Fibroblast of the conjunctiva (primary cell): ENCODE data around the gene MAPKAP1.

Source experiments
- DNase-seq: peaks from one replicate; pipeline ENCODE4 v3.0.0-alpha.2; 2010; ENCODE audit warnings: low read depth

Gene MAPKAP1

DNA sequence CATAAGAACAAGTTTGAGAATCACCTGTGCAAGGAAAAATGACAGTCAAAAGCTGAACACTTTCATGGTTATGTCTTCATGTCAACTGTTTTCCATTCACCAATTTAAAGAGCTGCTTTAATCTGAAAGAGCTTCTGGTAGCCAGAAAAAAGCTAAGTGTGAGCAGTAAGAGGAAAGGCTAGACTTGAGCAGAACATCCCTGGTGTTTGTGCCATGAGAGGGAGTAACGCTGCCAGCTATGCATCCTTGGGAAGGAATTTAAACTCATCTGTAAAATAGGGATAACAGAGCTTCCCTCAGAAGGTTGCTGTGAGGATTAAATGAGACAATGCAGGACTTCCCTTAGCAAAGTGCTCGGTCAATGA lies 193.7 kb downstream of the MAPKAP1 start:
- no peak for DNase-seq

DNA sequence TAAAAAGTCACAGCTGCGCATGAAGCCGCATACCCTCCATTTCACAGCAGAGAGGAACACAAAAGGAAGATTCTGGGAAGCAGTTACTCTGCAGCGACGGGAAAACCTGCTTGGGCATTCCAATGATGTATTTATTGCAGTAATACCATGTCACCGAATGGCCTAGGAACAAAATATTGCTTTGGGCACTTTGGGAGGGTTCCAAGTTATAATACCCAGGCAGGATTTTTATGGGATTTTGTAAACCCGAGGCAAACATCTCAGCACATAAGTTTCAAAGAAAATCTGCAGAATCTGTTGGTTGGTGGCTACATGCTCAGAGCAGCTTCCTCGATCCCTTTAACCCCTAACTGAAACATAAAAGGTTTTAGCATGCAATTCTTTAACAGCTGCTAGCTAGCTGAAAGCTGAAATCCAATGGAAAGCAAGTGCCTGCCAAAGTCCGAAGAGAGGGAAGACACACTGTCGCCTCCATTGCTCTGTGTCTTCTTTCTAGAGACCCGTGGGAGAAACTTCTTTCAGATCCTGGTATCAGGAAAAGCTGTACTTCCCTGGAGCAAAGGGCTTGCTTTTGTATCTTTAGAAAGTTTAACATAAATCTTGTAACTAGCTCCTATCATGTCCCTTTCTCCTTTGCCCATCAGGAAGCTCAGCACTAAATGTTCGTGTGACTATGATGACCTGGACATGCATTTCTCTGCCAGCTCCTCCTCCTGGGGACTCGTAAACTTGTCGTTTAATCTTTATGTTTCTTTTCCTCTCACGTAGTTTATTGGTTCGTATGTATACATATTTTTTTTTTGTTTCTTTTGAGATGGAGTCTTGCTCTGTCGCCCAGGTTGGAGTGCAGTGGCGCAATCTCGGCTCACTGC lies 195.0 kb downstream of the MAPKAP1 start:
- DNase-seq, result no peak

DNA sequence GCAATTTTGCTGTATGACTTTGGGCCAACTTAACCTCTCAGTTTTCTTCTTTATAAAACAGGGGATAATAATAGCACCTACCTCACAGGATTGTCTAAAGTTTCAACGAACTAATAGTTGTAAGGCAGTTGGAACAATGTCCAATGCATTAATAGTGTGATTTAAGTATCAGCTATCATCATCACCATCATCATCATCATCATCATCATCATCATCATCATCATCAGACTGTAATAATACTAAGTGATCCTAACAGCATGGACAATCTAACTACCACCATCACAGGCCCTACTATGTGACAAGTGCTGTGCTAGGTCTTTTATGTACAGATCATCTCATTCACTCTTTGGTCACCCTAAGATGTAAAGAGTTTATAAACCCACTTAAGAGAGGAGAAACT lies 196.0 kb downstream of the MAPKAP1 start:
- DNase-seq, result no peak

DNA sequence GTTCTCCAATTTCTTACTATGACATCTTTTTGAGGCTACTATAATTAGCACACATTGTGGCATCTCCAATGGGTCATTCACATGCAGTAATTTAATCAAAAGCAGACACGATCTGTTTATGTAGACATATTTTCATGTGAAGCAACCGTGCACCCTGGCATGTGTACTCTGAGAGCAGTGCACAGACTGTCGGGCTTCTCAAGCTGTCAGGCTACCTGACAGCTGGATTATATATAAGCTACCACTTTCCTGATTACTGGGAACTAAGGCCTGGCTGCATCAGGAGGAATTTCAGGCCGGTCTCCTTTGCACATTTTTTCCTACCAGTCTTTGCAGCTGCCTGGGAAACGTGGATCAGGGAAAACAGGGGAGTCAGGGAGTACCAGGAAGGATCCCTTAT lies 197.5 kb downstream of the MAPKAP1 start:
- peak; percentile 50 for DNase-seq

DNA sequence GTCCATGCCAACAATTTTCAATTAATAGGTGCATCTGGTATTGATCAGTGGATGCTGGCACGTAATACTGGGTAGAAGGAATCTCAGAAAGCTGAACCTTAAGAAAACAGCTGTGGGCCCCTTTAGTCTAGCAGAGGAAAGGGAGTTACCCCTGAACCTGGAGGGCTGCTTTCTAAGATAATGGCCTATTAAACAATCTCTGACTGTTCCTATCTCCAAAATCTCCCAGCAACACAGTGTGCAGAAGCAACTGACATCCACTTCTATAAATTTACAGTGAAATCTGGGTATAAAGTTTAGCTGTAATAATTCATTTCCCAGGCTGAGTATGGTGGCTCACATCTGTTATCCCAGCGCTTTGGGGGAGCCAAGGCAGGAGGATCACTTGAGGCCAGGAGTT lies 198.8 kb downstream of the MAPKAP1 start:
- DNase-seq, result no peak

DNA sequence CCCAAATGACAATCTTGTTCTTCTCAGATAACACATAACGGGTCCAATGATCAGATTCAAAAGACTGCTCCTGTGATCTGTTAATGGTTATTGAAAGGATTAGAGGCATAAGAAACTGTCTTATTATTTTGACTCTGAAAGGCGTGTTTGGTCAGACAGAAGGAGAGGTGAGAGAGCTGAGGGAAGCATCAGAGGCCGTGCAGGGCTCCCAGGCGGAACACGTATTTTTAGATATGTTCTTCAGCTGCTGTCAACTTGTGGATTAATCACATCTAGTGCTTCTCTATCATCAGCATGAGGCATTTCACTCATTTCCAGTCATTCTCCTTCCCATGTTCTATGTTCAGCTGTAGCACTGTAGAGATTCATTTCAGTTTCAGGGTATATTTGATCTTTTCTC lies 199.8 kb downstream of the MAPKAP1 start:
- no peak for DNase-seq

DNA sequence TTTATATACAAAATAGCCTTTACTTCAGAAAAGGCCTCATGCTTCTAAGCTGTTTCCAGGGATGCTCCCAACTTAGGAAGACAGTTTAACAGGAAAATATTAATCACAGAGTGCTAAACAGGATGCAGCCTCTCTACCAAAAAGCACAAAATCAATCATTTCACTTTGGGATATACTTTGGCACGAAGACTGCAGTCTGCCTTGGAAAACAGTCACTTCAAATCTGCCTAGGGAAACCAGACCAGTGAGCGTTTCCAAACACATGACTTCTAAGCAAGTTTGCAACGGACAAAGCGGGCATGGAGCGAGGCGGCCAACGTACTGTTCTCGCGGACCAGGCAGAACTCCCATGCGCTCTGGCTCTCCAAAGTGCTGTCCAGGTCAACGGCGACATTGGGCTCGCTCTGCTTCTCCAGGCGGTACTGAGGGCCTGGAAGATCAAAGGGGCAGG lies 201.0 kb downstream of the MAPKAP1 start:
- no peak for DNase-seq

DNA sequence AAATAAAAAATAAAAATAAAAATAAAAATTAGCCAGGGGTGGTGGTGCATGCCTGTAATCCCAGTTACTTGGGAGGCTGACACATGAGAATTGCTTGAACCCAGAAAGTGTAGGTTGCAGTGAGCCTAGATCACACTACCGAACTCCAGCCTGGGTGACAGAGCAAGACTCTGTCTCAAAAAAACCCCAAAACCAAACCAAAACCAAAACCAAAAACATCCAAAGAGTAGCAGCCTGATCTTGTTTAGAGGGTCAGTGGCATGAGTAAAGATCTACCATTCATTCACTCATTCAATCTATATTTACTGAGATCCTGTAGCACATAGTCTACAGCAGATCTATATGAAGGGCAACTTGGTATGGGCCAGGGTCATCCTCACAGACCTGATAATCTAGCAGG lies 202.4 kb downstream of the MAPKAP1 start:
- DNase-seq, result no peak

DNA sequence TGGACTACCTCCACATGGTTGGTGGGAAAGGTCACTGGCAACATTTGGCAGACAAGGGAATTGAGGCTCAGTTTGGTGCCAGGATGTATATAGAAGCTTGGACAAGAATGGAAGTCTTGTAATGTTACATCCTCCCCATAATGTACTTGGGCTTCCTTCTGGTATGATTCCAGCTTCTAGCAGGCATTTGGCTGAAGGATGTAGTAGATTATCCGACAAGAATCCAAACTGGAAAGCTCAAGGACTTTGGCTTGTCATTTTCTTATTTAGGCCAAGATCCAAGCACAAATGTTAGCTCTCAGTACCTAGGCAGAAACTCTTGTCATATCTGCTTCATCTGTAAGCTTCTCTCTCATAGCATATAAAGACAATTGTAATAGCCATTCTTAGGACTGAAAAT lies 209.1 kb downstream of the MAPKAP1 start:
- no peak for DNase-seq

DNA sequence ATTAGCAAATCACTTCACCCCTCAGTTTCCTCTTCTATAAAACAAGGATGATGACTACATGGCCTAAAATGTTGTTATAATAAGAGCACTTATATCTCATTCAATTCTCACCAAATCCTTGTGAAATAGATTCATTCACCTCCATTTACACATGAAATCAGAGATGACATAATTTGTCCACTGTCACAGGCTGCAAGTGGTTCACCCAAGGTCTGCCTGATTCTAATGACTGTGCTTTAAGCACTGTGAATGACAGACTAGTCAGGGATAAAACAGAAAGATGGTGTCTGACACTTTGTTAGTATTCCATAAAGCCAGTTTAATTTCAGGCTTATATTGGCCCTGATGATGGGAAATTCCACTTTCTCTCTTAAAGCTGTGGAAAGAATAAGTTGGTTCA lies 209.5 kb downstream of the MAPKAP1 start:
- no peak for DNase-seq

DNA sequence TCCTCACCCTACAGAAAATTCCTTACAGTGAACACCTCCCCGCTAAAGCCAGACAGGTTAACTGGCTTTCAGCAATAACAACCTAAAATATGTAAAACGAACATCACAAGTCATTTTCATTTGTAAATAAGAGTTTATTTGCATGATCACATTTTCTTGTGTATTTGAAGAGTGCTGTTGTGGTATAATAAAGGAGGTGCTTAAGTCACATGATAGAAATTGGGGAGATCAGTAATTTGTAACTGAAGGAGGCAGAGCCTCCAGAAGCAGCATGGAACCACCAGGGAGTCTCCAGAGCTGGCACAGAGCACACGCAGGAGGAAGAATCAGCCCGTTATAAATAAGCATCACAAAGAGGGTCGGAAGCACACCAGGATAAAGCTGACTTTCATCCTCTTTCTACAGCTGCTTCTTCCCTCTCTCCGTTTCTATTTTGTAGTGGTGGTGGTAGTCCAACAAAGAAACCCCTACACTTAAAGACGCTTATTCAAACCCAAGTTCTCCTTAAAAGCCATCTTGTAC lies 210.6 kb downstream of the MAPKAP1 start:
- no peak for DNase-seq

DNA sequence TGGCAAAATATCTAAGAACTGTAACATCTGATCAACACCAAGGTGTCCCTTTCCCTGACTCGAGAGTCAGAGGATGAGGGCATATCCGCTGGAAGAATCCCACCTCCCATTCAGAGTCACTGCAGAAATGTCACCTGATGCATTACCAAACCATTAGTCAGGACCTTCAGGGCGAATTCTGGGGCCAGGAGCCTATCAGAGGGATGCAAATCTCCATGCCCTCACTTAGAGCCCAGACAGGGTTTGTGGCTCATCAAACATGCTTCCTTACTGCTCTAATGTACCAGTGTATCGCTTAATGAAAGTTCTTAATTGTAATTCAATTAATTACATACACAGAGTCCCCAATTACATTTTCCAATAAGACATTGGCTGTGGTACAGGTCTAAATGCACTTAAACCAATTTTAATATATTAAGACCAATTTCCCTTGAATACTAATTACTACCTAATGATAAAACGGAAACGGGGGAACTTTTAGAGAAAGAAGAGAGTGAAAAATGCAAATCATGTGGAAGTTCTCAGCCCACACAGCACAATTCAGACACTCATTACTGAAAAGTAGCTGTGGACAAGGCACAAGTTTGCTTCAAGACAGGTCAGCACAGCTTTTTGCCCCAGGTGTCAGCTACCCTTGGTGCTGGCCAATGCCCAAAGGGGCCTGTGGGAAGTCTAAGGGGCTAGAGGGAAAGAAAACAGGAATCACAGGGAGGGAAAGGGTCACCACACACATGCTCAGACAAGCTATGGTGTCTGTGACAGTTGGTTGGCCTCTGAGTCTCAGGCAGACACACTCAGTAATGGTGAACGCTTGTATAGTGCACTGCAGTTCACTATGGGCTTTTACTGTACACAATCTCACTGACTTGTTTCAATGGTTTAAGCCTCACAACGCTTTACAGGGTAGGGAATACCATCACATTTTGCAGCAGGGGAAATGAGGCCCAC lies 211.6 kb downstream of the MAPKAP1 start:
- no peak for DNase-seq

DNA sequence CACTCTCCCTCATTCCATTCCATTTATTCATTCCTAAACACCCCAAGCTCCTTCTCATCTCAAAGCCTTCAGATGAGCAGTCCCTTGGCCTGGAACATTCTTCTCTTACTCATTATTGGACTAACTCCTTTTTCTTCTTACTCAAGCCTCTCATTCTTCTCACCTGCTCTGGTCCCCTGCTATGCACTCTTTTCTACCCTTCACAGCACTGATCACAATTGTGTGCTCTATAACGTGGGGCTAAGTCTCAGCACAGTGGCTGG lies 212.4 kb downstream of the MAPKAP1 start:
- DNase-seq, result no peak

DNA sequence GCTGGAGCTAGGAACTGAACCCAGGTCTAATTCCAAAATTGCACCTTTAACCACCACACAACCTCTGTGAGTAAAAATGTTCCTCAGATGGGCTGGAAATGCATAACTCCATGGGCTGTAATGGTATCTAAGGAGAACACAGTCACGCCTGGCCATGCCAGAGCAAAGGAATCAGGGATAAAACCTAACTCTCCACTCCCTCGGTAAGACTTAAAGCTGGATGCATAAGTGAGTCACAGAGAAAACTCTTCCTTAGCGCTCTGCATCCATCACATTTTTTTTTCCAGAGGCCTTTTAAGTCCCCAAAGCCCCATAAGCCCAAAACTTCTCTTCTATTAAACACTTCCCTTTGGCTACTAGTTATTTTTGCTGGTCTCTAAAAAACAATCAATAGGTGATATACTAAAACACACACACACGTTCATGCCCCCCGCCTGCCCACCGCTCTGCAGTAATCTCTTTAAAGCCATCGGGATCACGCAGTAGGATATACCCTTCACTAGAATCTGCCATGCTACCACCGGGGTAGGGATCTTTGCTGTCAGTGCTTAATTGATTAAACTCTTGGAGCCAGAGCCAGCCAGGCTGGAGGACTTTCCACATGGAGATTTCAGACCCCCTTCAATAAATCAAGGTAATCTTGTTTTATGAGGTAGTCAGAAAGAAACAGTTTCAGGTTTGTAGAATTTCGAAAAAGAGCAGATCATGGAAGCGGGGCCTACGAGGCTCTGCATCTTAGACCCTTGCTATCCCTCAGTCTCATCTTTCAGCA lies 212.9 kb downstream of the MAPKAP1 start:
- DNase-seq, result no peak

DNA sequence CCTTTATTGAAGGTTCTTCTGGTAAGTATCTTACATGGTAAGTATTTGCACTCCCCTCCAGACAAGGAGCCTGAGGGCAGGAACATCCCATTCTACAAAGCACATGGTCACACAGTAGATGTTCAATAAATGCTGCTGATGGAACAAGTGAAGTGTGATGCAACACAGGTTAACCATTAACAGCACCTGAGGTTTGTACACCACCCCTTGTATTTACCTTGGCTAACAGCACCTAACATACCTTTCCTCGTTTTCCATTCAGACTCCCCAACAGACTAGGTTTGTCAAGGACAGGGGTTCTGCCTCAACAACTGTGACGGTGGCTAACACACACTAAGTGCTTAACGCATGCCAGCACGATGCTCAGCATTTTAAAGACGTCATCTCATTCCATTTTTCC lies 213.6 kb downstream of the MAPKAP1 start:
- no peak for DNase-seq

DNA sequence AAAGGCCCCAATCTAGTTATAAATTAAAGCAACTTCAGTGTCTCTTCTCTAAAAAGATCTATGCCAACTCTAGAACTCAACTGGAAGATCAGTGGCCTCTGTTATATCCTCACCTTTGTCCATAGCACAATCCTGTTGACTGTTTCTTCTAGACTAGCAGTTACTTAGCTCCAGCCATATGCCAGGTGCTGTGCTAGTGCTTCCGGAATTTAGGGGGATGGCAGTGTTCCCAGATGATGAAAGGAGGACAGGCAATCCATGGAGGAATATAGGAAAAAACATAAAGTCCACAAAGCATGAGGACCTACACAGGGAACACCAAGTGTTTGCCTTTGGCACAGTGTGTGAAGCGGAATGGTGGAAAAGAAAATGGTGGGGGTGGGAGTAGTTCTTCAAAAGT lies 214.3 kb downstream of the MAPKAP1 start:
- no peak for DNase-seq

DNA sequence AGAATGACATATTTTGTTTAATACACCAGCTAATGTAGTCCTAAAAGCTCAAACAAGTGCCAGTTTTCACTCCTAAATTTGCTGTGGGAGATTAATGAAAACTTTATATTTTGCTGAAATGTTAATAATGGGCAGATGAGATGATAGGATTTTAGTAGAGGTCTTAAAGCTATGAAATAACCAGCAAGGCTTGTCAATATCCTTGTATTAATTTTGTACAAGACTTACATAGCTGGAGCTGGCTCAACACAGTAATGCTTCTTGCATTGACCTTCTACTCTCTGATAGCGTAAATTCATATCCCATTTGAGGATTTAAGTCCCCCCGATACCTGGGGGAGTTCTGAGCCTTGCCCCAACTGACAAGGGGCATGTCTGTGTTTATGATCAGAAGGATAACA lies 219.2 kb downstream of the MAPKAP1 start:
- no peak for DNase-seq

DNA sequence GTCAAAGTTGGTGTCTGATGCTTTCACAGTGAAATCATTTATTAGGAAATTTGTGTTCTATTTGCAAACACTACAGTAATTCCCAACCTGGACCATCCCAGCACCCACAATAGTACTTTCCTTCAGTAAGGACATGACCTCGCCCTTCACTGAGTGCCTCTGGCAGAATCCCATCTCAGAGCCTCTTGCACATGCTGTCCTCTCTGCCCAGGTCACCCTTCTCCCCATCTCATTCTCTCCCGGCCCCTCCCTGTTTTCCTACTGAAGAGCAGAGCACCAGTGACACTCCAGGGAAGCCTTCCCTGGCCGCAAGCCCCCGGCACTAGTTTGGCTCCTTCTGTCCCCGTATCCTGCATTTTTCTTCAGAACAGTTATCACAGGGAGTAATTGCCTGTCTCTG lies 220.4 kb downstream of the MAPKAP1 start:
- no peak for DNase-seq

DNA sequence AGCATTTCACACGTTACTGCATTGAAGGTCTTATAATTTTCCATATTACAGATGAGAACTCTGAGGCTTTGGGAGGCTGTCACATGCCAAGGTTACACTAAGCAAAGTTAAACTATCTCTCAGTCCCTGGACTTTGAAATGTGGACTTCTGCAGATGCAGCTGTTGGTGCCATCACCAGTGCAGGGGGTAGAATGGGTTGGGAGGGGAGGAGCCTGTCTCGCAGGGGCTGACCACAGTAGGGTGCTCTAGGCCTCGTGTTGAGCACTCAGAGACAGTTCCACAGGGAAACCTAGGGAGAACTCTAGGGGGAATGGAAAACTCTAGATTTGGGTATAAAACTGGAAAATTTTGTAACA lies 220.9 kb downstream of the MAPKAP1 start:
- DNase-seq, result no peak

DNA sequence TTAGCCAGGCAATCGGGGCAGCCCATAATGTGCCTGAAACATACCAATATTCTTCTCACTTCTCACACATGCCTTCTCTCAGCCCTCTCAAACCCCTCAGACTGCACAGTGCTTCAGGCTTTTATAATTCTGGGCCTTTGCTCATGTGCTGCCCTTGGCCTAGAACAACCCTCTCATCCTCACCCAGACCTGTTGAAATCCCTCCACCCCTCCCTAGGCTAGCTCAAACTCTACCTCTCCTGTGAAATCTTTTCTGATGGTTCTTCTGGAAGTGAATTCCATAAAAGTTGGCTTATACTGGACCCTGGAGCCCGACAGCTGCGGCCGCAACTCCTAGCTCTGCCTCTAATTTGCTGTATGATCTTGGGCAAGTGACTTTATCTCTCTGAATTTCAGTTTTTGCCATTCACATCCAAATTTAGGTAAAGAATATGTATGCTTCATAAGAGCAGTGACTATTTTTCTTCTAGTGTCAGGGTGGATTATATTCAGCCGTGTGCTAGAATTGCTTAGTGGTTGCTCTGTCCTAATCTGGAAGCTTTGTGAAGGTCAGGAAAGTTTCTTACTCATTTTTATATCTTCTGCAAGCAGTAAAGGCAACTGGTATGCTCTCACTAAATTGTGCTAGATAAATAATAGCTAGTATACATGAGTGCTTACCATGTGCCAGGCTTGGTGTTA lies 221.4 kb downstream of the MAPKAP1 start:
- DNase-seq, result no peak

DNA sequence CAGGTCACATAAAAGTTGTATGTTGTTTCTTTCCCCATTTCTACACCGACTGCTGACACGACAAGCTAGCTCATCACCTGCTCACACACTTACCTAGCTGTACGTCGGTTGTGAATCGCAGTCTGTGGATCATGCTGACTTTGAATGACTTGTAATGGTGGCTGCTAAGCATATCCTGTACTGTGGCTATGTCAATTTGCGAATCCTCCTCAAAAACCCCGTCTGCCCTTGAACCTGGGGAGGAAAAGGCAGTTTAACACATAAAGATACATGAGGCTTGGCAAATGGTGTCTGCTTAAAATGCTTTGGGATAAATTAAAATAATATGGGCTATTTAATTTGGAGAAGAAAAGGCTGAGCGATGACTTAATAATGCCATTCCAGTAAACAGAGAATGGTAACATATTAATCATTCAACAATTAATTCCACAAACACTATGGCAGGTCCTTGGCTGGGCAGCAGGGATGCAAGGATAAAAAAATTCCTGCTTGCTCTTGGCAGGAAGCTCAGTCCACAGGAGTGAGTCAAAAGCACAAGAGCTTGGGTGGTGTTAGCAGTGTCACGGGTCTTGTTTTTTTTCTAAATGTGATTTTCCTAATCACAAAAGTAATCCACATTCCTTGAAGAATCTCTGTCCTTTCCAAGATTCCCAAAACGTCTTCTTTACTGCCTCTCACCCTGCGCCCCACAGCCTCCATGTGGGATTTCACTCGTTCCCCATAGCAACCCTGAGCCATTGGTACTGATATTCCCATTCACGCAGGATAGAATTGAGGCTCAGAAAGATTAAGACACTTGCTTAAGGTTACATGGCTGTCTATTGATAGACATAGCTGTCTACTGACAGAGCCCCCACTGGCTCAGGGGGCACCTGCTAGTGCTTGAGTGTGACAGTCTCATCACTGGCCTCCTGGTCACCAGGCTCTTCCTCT lies 222.4 kb downstream of the MAPKAP1 start:
- DNase-seq, result no peak
